ENCODE measurements around the gene GEMIN8.

GRCh38 chrX:13965531-13965930 is 64.2 kb downstream of the GEMIN8 start:
- TF ChIP-seq CTCF (IDR thresholded peaks at IDR 0.05) (no peak), POLR2A (IDR thresholded peaks at IDR 0.05) (no peak)

Measured in right lobe of liver (tissue), 4 donors.